NT2/D1 (cell line): ENCODE results near the gene TICRR.

Experiments used
- YY1 ChIP-seq: IDR thresholded peaks from 2 replicates; pipeline ENCODE4 v1.6.1; 2011; ENCODE audit not compliant: insufficient read length, insufficient read depth
- ZNF274 ChIP-seq: IDR thresholded peaks from 2 replicates; pipeline ENCODE4 v1.6.1; 2011; ENCODE audit warnings: mild to moderate bottlenecking, low read depth, low read length

DNA sequence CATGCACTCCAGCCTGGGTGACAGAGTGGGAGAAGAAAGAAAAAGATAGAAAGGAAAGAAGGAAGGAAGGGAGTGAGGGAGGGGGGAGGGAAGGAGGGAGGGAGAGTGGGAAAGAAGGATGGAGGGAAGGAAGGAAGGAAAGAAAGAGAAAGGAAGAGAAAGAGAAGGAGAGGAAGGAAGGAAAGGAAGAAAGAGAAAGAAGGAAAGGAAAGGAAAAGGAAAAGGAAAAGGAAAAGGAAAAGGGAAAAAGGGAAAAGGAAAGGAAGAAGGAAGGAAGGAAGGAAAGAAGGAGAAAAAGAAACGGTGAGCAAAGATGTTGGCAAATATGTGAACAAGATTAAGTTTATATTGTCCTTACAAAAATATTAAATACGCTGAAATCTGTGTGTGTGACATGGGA lies 36.2 kb upstream of the TICRR start:
- TF ChIP-seq YY1 (no peak), ZNF274 (no peak)
